DND-41 (cell line): ENCODE data around the gene ORAI2.

Source experiments
- ATAC-seq: fragments of 200-7000 bp; cut with Tn5 transposase; 3 replicates; pipeline ENCODE4 v1.9.1; 2021; ENCODE audit warnings: low read depth; ENCODE audit not compliant: insufficient read depth
- DNase-seq: peaks from one replicate; pipeline ENCODE4 v3.0.0-alpha.2; 2020
- H2AFZ ChIP-seq: 2 replicates; pipeline ENCODE4 v1.6.0; 2012; ENCODE audit warnings: low read depth, low read length
- H3K27ac ChIP-seq: 2 replicates; pipeline ENCODE4 v1.5.1; 2012; ENCODE audit warnings: low read length, inconsistent platforms
- H3K27me3 ChIP-seq: fragments of 200-600 bp; sonication (generic); 2 replicates; pipeline ENCODE4 v1.6.0; 2012; ENCODE audit warnings: low read length, mild to moderate bottlenecking, inconsistent platforms; ENCODE audit not compliant: insufficient read depth, poor library complexity
- H3K36me3 ChIP-seq: 2 replicates; pipeline ENCODE4 v1.5.1; 2012; ENCODE audit warnings: low read length, inconsistent platforms; ENCODE audit not compliant: insufficient read depth
- H3K4me1 ChIP-seq: 2 replicates; pipeline ENCODE4 v1.5.1; 2012; ENCODE audit warnings: mild to moderate bottlenecking, low read length; ENCODE audit not compliant: insufficient read depth
- H3K4me2 ChIP-seq: 2 replicates; pipeline ENCODE4 v1.6.0; 2012; ENCODE audit warnings: mild to moderate bottlenecking, moderate library complexity, low read length, inconsistent platforms; ENCODE audit not compliant: insufficient read depth
- H3K4me3 ChIP-seq, 2 experiments: fragments of 200-600 bp in 1 of 2; shearing (Covaris generic) in 1 of 2; 2 replicates each; pipeline ENCODE4 v1.5.1; 2012 to 2016; ENCODE audit warnings: inconsistent platforms in 2 of 2, low read length in 2 of 2, mild to moderate bottlenecking in 2 of 2, low read depth in 1 of 2, moderate library complexity in 1 of 2
- H3K79me2 ChIP-seq: 2 replicates; pipeline ENCODE4 v1.6.0; 2012; ENCODE audit warnings: low read length, inconsistent platforms; ENCODE audit not compliant: insufficient read depth
- H3K9ac ChIP-seq: 2 replicates; pipeline ENCODE4 v1.6.0; 2012; ENCODE audit warnings: low read depth, mild to moderate bottlenecking, inconsistent platforms, low read length, moderate library complexity
- H3K9me3 ChIP-seq: 2 replicates; pipeline ENCODE4 v1.5.1; 2012; ENCODE audit warnings: low read length, moderate library complexity, mild to moderate bottlenecking, inconsistent platforms; ENCODE audit not compliant: insufficient read depth, severe bottlenecking
- H4K20me1 ChIP-seq: 2 replicates; pipeline ENCODE4 v1.6.0; 2012; ENCODE audit warnings: low read length; ENCODE audit not compliant: insufficient read depth
- EZH2 ChIP-seq: IDR thresholded peaks from 3 replicates; pipeline ENCODE4 v1.6.1; 2012; ENCODE audit warnings: borderline replicate concordance, low read depth, mild to moderate bottlenecking, moderate library complexity, low read length, inconsistent platforms; ENCODE audit not compliant: severe bottlenecking
- TF ChIP-seq, protein P1 (sequence below): IDR thresholded peaks from 2 replicates; pipeline ENCODE4 v1.5.1; 2012; ENCODE audit warnings: borderline replicate concordance, low read length, moderate library complexity, mild to moderate bottlenecking; ENCODE audit not compliant: poor library complexity, severe bottlenecking; ENCODE audit errors: extremely low read depth

Gene ORAI2

DNA sequence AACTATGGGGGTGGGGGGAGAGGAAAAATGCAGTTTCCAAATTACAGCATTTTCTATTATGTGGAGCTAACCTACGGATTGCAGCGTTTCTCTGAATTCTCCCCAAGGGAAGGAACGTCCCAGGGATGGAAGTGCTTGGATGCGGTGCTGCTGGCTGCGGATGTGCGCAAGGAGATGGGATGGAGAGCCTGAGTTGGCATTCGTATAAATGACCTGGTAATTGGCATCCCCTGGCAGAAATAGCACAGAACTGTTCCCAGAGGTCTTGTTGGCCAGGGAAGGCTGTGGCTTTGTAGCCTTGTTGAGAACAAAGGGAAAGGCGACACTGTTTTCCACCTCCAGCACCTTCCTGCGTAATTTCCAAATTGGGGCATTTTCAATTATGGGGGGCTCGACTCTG, 2.7 kb downstream of the ORAI2 start:
- H3K4me1 ChIP-seq = peaks cover 20% of the 10 kb centered on the region
- H3K27ac ChIP-seq = no peak overlapping the region
- no peak for TF ChIP-seq EZH2
- TF ChIP-seq, protein P1, sequence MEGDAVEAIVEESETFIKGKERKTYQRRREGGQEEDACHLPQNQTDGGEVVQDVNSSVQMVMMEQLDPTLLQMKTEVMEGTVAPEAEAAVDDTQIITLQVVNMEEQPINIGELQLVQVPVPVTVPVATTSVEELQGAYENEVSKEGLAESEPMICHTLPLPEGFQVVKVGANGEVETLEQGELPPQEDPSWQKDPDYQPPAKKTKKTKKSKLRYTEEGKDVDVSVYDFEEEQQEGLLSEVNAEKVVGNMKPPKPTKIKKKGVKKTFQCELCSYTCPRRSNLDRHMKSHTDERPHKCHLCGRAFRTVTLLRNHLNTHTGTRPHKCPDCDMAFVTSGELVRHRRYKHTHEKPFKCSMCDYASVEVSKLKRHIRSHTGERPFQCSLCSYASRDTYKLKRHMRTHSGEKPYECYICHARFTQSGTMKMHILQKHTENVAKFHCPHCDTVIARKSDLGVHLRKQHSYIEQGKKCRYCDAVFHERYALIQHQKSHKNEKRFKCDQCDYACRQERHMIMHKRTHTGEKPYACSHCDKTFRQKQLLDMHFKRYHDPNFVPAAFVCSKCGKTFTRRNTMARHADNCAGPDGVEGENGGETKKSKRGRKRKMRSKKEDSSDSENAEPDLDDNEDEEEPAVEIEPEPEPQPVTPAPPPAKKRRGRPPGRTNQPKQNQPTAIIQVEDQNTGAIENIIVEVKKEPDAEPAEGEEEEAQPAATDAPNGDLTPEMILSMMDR = no peak
- 0 out of 2 replicates have a peak, but pooled peaks cover 3% of the 10 kb centered on the region for H4K20me1 ChIP-seq
- H3K27me3 ChIP-seq = no peaks in the 10 kb centered on the region
- no peak overlapping the region for H3K4me3 ChIP-seq
- H3K9ac ChIP-seq = no peak overlapping the region
- H3K4me2 ChIP-seq = no peak overlapping the region
- H3K36me3 ChIP-seq = no peaks in the 10 kb centered on the region
- no peak overlapping the region for H2AFZ ChIP-seq
- H3K9me3 ChIP-seq = no peaks in the 10 kb centered on the region
- no peak for ATAC-seq
- DNase-seq = no peak
- no peaks in the 10 kb centered on the region for H3K79me2 ChIP-seq

DNA sequence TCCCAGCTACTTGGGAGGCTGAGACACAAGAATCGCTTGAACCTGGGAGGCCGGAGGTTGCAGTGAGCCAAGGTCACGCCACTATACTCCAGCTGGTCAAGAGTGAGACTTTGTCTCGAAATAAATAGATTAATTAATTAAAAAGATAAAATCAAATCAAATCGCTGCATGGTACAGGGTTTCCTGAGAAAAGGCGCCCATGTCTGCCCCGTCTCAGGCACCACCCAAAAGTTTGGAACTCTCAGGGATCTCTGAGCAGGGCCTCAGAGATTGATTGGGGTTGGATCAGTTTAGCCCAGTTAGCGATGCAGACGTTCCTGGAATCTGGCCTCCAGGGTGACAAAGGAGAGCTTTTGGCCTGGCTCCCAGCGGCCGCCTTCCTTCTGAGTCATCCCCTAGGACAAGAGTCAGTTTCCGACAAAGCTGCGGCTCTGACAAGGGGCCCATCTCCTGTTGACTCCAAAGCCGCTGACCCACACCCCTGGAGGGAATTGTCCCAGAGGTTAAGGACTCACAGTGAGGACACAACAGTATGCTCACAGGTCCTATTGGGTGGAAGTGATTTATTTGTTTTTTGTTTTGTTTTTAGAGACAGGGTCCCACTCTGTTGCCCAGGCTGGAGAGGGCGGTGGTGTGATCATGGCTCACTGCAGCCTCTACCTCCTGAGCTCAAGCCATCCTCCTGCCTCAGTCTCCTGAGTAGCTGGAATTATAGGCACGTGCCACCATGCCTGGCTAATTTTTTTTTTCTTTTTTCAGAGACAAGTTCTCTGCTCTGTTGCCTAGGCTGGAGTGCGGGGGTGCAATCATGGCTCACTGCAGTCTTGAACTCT, 6.8 kb downstream of the ORAI2 start:
- Histone ChIP-seq H3K27ac (no peak overlapping the region), H4K20me1 (no peaks in the 10 kb centered on the region), H3K9me3 (no peaks in the 10 kb centered on the region), H3K36me3 (peaks cover 3% of the 10 kb centered on the region; the same call in 1 of the 2 replicates), H3K4me3 (no peak overlapping the region), H3K79me2 (no peaks in the 10 kb centered on the region), H2AFZ (no peak overlapping the region), H3K27me3 (no peaks in the 10 kb centered on the region), H3K9ac (no peak overlapping the region), H3K4me1 (peaks cover 4% of the 10 kb centered on the region; the same call in 1 of the 2 replicates), H3K4me2 (no peak overlapping the region)
- ATAC-seq = no peak
- TF ChIP-seq, protein P1 = no peak
- no peak for TF ChIP-seq EZH2
- DNase-seq = no peak

DNA sequence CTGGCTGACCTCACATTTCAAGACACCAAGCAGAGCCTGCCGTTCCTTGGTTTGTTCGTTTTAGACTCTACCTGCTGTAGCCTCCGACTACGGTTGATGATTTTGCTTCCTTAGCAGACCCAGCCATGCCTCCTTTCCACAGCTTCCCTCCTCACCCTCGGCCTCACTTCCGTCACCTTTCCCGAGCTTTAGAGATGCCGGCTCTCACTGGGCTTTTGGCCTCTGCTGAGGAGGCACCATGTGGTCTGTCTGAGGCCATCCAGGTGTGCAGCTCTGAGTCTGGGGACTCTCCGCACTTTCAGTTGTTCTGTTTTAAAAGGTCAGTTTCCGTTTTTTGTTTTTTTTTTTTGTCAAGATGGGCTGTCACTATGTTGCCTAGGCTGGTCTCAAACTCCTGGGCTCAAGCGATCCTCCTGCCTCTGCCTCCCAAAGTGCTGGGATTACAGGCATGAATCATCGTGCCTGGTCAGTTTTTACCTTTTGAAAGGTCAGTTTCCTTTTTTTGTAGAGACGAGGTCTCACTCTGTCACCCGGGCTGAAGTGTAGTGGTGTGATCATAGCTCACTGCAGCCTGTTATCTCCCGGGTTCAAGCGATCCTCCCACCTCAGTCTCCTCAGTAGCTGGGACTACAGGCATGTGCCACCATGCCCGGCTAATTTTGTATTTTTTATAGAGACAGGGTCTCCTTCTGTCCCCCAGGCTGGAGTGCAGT, 11.7 kb downstream of the ORAI2 start:
- Histone ChIP-seq H3K36me3 (peaks cover 16% of the 10 kb centered on the region; the same call in 1 of the 2 replicates), H3K9me3 (no peaks in the 10 kb centered on the region), H3K27me3 (no peaks in the 10 kb centered on the region), H3K27ac (no peak overlapping the region), H2AFZ (no peak overlapping the region), H4K20me1 (no peaks in the 10 kb centered on the region), H3K9ac (no peak overlapping the region), H3K4me1 (peaks cover 4% of the 10 kb centered on the region; the same call in 1 of the 2 replicates), H3K4me2 (no peak overlapping the region), H3K79me2 (no peaks in the 10 kb centered on the region), H3K4me3 (no peak overlapping the region)
- no peak for ATAC-seq
- DNase-seq = no peak
- TF ChIP-seq EZH2 = no peak
- TF ChIP-seq, protein P1 = no peak
